Pancreas (tissue), 10 donors: ENCODE data around the gene ZNF415. TPM values are rescaled to one million over a fixed set of nuclear protein-coding genes. Genes with fewer than 3 reads are reported as not detected.

Experiments used
- ATAC-seq, 4 donors: fragments of 200-7000 bp; cut with Tn5 transposase; one replicate each; pipeline versions ENCODE4 v1.8.0 to v1.9.1; 2020; ENCODE audit warnings: mild to moderate bottlenecking in 4 of 4, moderate library complexity in 4 of 4
- DNase-seq, 6 donors: peaks; one replicate each; pipeline ENCODE4 v3.0.0-alpha.2; 2020
- FAIRE-seq: peaks from 2 replicates; lab custom pipeline; 2012; peaks lifted over from hg19 to GRCh38; lab: Jason Lieb, UNC
- H3K27ac ChIP-seq, 4 donors: fragments of 200-600 bp; sonication (generic); 1 replicate in 3 of 4; 2 replicates in 1 of 4; pipeline versions ENCODE4 v1.5.0 to v1.8.0; 2020
- H3K27me3 ChIP-seq, 4 donors: fragments of 200-600 bp; one replicate each; pipeline ENCODE4 v1.8.0; 2021
- H3K36me3 ChIP-seq, 3 donors: fragments of 200-600 bp; sonication (generic) in 1 of 3; one replicate each; pipeline versions ENCODE4 v1.5.0 to v1.8.0; 2020 to 2021
- H3K4me1 ChIP-seq, 3 donors: fragments of 200-600 bp; one replicate each; pipeline ENCODE4 v1.8.0; 2021
- H3K4me3 ChIP-seq, 4 donors: fragments of 200-600 bp; sonication (generic) in 2 of 4; one replicate each; pipeline versions ENCODE4 v1.5.0 to v1.8.0; 2020 to 2021
- H3K9me3 ChIP-seq, 4 donors: fragments of 200-600 bp; one replicate each; pipeline ENCODE4 v1.8.0; 2021
- WGBS, 2 donors: extraction: QIAGEN DNeasy Blood & Tissue Kit; methylation state at CpG; one replicate each; pipeline ENCODE4 v1.1.7; 2013; 5-methylcytosine and 5-hydroxymethylcytosine counted together
- intact Hi-C, 3 donors: fragments of 100-400 bp; cut with DNase I; formaldehyde crosslinking; loops; one replicate each; pipeline versions ENCODE4 v1.11.1 to v1.14.2; 2022
- polyA plus RNA-seq, 2 donors: library from polyadenylated mRNA; stranded (reverse); fragments of 200-250 nt; gene quantifications; one replicate each; pipeline ENCODE4 v1.2.3, GENCODE V29; 2013
- total RNA-seq, 6 donors: library from RNA; stranded (reverse); fragmentation: NEBNext Ultra II Directional in 4 of 6; extraction: Animal tissue kit (Norgen Biotek cat#: 25700) in 4 of 6; gene quantifications; one replicate each; pipeline versions ENCODE4 v1.2.1 to v1.2.4, GENCODE V29; 2021 to 2023
- TF ChIP-seq, protein P1 (sequence below), 4 donors: fragments of 200-600 bp; sonication (generic) in 3 of 4; IDR thresholded peaks; one replicate each; pipeline versions ENCODE4 v1.5.0 to v1.8.0; 2021; ENCODE audit warnings: antibody characterized with exemption in 4 of 4
- donor health status: healthy with polysubstance abuse.
- donor health status: DM: no; HTN: no; CAD: no; lungs with moderate emphysema.
- donor health status: DM: no; HTN: no; CAD: no.
- donor health status: control.
- donor health status: control.
- donor health status: Bipolar disorder and iron deficiency.
- donor health status: DM: yes; HTN: yes; CAD: no.
- donor health status: DM: no; HTN: no; CAD: no.
- donor health status: DM: no; HTN: no; CAD: no.
- donor health status: DM: yes; HTN: yes; CAD: no.

Gene ZNF415
- total and polyA plus RNA-seq, 8 donors, result 1.9 to 7.9 (median 4.7) TPM

DNA sequence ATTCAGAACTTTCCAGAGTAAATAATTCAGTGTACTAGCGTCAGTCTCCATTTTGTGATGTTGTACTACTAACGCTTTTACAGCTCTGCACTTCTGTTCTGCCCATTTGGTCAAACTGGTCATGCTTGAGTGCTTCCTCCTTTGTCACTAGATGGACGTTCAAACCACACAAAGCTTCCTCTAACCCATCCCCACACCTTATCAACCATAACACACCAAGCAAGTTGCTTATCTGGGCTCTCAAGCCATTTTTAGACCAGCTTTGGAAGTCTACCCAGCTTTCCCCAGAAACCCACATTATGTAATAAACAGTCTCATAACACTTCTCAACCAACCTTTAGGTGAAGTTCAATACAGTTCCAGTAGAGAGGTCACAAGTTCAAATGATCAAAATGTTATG, 28.4 kb upstream of the ZNF415 start:
- Histone ChIP-seq H3K4me3 (no peak overlapping the region), H3K9me3 (peaks cover 0 to 5% (median 4%) of the 10 kb centered on the region in 4 donors), H3K27ac (no peak overlapping the region), H3K4me1 (peaks cover 0 to 2% (median 0%) of the 10 kb centered on the region in 3 donors), H3K27me3 (no peaks in the 10 kb centered on the region), H3K36me3 (peaks cover 0 to 4% (median 0%) of the 10 kb centered on the region in 3 donors)
- intact Hi-C loops, result no loop called here
- DNase-seq (no peak), FAIRE-seq (no peak), ATAC-seq (no peak)
- WGBS, 2 donors, result 61 to 78% methylated on average over 3 of the region's 3 CpGs
- TF ChIP-seq, protein P1, sequence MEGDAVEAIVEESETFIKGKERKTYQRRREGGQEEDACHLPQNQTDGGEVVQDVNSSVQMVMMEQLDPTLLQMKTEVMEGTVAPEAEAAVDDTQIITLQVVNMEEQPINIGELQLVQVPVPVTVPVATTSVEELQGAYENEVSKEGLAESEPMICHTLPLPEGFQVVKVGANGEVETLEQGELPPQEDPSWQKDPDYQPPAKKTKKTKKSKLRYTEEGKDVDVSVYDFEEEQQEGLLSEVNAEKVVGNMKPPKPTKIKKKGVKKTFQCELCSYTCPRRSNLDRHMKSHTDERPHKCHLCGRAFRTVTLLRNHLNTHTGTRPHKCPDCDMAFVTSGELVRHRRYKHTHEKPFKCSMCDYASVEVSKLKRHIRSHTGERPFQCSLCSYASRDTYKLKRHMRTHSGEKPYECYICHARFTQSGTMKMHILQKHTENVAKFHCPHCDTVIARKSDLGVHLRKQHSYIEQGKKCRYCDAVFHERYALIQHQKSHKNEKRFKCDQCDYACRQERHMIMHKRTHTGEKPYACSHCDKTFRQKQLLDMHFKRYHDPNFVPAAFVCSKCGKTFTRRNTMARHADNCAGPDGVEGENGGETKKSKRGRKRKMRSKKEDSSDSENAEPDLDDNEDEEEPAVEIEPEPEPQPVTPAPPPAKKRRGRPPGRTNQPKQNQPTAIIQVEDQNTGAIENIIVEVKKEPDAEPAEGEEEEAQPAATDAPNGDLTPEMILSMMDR (IDR thresholded peaks at IDR 0.05), result no peak

DNA sequence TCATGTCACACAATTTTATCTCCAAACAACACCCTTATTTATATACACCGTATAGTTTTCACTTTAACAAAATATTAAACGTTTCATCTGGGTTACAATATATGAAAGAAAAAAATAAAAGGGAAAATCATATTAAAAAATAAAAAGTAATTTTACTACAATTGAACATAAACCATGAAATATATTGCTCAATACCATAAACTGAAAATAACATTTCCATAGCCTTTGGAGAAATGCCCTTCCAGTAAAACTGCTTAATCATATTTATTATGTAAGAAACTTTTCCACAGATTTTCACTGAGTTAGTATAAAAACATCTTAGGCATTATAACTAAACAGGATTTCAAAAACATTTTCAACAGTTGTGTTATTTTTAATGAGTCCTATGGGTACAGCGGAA, 27.6 kb upstream of the ZNF415 start:
- H3K27ac ChIP-seq, result no peak overlapping the region
- DNase-seq (no peak), FAIRE-seq (peak; percentile 81), ATAC-seq (no peak)
- 87 to 88% methylated on average over 3 of the region's 3 CpGs for WGBS, 2 donors
- TF ChIP-seq, protein P1 (IDR thresholded peaks at IDR 0.05), result no peak
- peaks cover 0 to 2% (median 0%) of the 10 kb centered on the region in 3 donors for H3K4me1 ChIP-seq
- no peaks in the 10 kb centered on the region for H3K36me3 ChIP-seq
- no peak overlapping the region for H3K4me3 ChIP-seq
- H3K9me3 ChIP-seq, result no peaks in the 10 kb centered on the region
- intact Hi-C loops, result no loop called here
- H3K27me3 ChIP-seq, result no peaks in the 10 kb centered on the region

DNA sequence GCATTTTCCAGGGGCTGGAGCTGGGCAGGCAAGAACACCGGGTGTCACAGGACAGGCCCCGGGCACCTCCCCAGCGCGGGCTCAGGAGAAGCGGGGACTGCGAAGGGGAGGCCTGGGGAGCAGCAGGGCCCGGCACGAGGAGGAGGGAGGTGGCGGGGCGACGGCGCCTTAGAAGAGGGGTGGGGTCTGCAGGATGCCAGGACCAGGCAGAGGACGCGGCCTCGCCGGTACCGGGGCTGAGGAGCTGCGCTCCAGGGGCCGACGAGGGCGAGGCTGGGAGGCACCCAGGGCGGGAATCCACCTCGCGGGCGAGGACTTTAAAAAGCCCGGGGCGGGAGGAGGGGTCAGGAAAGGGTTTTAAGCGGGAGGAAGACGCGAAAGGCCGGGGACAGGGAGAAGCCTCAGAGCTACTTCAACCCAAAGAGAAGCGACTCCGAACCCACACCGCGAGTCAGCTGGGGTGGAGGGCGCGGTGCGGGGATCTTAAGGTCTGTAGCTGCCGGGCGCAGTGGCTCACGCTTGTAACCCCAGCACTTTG, 25.5 kb upstream of the ZNF415 start:
- intact Hi-C loops, result no loop called here
- no peak for FAIRE-seq
- Histone ChIP-seq H3K36me3 (no peaks in the 10 kb centered on the region), H3K27me3 (no peaks in the 10 kb centered on the region), H3K4me3 (peak overlapping the region; percentile 17 to 68 (median 58)), H3K27ac (peak overlapping the region in 3 of 4 donors; percentile 22 to 33 (median 33)), H3K9me3 (no peaks in the 10 kb centered on the region), H3K4me1 (peaks cover 0 to 2% (median 0%) of the 10 kb centered on the region in 3 donors)
- peak; percentile 47 to 69 (median 57) for ATAC-seq
- TF ChIP-seq, protein P1 (IDR thresholded peaks at IDR 0.05), result no peak
- 0 to 1% methylated on average over 35 to 41 of the region's 41 CpGs for WGBS, 2 donors
- DNase-seq, result peak; percentile 10 to 77 (median 36)

DNA sequence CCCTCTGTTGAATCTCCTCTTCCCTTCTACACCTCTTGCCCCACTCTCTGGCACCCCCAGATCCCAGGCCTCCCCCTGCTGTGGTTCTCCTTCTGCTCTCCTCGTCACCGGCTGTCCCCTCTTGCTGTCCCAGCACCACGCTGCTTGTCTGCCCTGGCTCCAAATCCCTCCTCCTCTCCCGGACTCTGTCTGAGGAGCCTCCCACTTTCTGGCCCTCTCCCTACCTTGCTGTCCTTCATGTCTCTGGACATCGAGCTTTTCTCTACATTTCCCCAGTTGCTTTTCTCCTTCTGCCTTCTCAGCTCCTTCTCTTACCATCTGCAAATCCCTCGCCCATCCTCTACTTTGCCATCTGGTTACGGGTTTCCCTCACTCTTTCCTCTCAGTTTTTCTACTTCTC, 24.9 kb upstream of the ZNF415 start:
- peak overlapping the region in 3 of 4 donors; percentile 17 to 68 (median 64) for H3K4me3 ChIP-seq
- ATAC-seq (peak; percentile 13 to 38 (median 24)), DNase-seq (peak in 3 of 6 donors; percentile 12 to 35 (median 20)), FAIRE-seq (no peak)
- H3K36me3 ChIP-seq, result no peaks in the 10 kb centered on the region
- TF ChIP-seq, protein P1 (IDR thresholded peaks at IDR 0.05), result no peak
- intact Hi-C loops, result no loop called here
- peaks cover 0 to 2% (median 0%) of the 10 kb centered on the region in 3 donors for H3K4me1 ChIP-seq
- 16 to 22% methylated on average over 7 of the region's 7 CpGs for WGBS, 2 donors
- no peaks in the 10 kb centered on the region for H3K9me3 ChIP-seq
- peak overlapping the region in 2 of 4 donors; percentile 22 to 33 for H3K27ac ChIP-seq
- H3K27me3 ChIP-seq, result no peaks in the 10 kb centered on the region

DNA sequence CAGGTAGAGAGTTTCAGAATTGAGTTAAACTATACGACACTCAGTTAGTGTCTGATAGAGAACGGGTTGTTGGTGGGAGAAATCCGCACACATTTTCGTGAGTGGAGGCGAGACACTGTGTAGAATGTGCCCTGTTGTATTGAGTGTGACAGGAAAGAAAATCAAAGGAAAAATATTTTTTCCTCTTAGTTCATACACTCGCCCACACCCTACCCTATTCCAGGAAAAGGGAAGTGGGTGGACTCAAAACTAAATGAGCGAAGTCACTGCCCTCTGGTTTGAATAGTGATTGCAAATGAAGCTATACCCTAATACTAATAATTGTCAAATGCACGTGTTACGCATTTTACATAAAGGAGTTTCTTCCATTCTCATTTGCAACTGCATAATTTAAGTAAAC, 24.1 kb upstream of the ZNF415 start:
- WGBS, 2 donors, result 90 to 92% methylated on average over 9 of the region's 9 CpGs
- peaks cover 0 to 2% (median 0%) of the 10 kb centered on the region in 3 donors for H3K4me1 ChIP-seq
- H3K36me3 ChIP-seq, result no peaks in the 10 kb centered on the region
- FAIRE-seq, result no peak
- H3K27me3 ChIP-seq, result no peaks in the 10 kb centered on the region
- intact Hi-C loops, result no loop called here
- no peak overlapping the region for H3K27ac ChIP-seq
- H3K9me3 ChIP-seq, result no peaks in the 10 kb centered on the region
- H3K4me3 ChIP-seq, result peak overlapping the region in 1 of 4 donors; percentile 68
- TF ChIP-seq, protein P1 (IDR thresholded peaks at IDR 0.05), result no peak
- no peak for ATAC-seq
- no peak for DNase-seq
